Measurements from ENCODE around the gene FAF1. TPM values are rescaled to one million over a fixed set of nuclear protein-coding genes. Genes with fewer than 3 reads are reported as not detected.
A peak's percentile ranks its signal among the peaks of the same experiment; 100 is the strongest.

FAF1 gene
- total and polyA plus RNA-seq, 9 of the 15 experiments (the other 6 are each of a cell fraction or from before 2014, with no cell fraction given) = 48.7 to 225 (median 118) TPM

DNA sequence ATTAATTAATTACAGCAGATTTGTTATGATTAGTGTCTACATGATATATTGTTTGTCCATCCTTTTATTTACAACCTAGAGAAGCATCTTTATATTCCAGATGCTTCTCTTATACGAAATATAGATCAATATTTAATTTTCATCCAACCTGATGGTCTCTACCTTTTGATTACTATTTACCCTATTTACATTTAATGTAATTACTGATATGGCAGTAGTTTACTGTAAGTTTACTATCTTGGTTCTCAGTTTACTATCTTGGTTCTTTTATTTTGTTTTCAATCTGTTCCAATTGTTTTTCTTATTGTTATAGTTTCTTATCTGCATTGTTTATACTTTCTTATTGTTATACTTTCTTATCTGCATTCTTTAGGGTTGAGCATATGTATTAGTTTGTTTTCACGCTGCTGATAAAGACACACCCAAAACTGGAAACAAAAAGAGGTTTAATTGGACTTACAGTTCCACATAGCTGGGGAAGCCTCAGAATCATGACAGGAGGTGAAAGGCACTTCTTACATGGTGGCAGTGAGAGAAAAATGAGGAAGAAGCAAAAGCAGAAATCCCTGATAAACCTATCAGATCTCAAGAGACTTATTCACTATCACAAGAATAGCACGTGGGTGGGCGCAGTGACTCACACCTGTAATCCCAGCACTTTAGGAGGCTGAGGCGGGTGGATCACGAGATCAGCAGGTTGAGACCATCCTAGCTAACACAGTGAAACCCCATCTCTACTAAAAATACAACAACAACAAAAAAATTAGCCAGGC, 28.9 kb downstream of the FAF1 start (continued):
- TF ChIP-seq, protein P1, sequence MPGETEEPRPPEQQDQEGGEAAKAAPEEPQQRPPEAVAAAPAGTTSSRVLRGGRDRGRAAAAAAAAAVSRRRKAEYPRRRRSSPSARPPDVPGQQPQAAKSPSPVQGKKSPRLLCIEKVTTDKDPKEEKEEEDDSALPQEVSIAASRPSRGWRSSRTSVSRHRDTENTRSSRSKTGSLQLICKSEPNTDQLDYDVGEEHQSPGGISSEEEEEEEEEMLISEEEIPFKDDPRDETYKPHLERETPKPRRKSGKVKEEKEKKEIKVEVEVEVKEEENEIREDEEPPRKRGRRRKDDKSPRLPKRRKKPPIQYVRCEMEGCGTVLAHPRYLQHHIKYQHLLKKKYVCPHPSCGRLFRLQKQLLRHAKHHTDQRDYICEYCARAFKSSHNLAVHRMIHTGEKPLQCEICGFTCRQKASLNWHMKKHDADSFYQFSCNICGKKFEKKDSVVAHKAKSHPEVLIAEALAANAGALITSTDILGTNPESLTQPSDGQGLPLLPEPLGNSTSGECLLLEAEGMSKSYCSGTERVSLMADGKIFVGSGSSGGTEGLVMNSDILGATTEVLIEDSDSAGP (CRISPR knock-in tag; IDR thresholded peaks at IDR 0.05) = no peak
- TF ChIP-seq EZH2 (IDR thresholded peaks at IDR 0.05; ENCODE audit: borderline replicate concordance, low read depth, low read length) (no peak), SRSF3 (IDR thresholded peaks at IDR 0.05; ENCODE audit: insufficient read depth, low read length) (no peak), ATF1 (CRISPR knock-in tag; IDR thresholded peaks at IDR 0.05) (no peak), ATF1 (tag; IDR thresholded peaks at IDR 0.05) (no peak), MTA2 (IDR thresholded peaks at IDR 0.05; ENCODE audit: low read depth) (no peak), NCOA2 (IDR thresholded peaks at IDR 0.05; ENCODE audit: partially characterized antibody in 2 of 2) (no peak), RBM15 (IDR thresholded peaks at IDR 0.05; ENCODE audit: insufficient read depth, low read length) (no peak), KLF1 (tag; IDR thresholded peaks at IDR 0.05) (no peak), ZNF354B (CRISPR knock-in tag; IDR thresholded peaks at IDR 0.05) (peak; percentile 79), ZNF23 (CRISPR knock-in tag; IDR thresholded peaks at IDR 0.05) (no peak), RBM39 (optimal IDR thresholded peaks at IDR 0.05; ENCODE audit: low read depth, low read length) (no peak), ZNF589 (CRISPR knock-in tag; IDR thresholded peaks at IDR 0.05; ENCODE audit: low read depth) (no peak), BCOR (IDR thresholded peaks at IDR 0.05) (no peak), GTF2A2 (tag; IDR thresholded peaks at IDR 0.05) (no peak), ZNF174 (CRISPR knock-in tag; IDR thresholded peaks at IDR 0.05) (no peak), TAL1 (IDR thresholded peaks at IDR 0.05) (no peak), ZNF785 (CRISPR knock-in tag; IDR thresholded peaks at IDR 0.05) (no peak), NR2F6 (CRISPR knock-in tag; IDR thresholded peaks at IDR 0.05) (no peak), EHMT2 (IDR thresholded peaks at IDR 0.05) (no peak)
- TF ChIP-seq, protein P2, sequence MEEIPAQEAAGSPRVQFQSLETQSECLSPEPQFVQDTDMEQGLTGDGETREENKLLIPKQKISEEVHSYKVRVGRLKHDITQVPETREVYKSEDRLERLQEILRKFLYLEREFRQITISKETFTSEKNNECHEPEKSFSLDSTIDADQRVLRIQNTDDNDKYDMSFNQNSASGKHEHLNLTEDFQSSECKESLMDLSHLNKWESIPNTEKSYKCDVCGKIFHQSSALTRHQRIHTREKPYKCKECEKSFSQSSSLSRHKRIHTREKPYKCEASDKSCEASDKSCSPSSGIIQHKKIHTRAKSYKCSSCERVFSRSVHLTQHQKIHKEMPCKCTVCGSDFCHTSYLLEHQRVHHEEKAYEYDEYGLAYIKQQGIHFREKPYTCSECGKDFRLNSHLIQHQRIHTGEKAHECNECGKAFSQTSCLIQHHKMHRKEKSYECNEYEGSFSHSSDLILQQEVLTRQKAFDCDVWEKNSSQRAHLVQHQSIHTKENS (CRISPR knock-in tag; IDR thresholded peaks at IDR 0.05) = no peak

Measured in K562 (cell line).